ENCODE data around the gene SLC39A12. TPM values are rescaled to one million over a fixed set of nuclear protein-coding genes. Genes with fewer than 3 reads are reported as not detected.

The SLC39A12 gene
- total RNA-seq, 2 experiments from 2014 or later, result not detected

DNA sequence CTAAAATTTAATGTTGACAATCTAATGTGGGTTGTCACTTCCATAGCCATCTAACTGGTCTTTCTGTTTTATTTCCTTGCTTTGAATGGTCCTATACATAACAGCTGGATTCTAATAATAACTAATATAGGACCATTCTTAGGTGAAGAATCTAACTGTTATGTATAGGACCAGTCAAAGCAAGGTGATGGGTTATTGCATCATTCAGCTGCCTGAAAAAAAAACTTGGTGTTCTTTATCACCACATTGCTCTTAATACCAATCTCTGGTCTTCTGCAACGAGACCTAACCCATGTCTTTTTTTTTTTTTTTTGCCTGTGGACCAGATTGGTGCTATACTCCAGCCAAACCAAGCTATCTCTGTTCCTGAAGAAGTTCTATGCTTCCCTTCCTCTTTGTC lies 45.7 kb upstream of the SLC39A12 start:
- Histone ChIP-seq H3K27ac (ENCODE audit: low read depth in 1 of 2, low read length in 2 of 2) (no peak overlapping the region), H3K4me1 (ENCODE audit: insufficient read depth, low read length) (no peaks in the 10 kb centered on the region), H3K9me3 (ENCODE audit: control insufficient read depth in 1 of 2, insufficient read depth in 1 of 2, low read length in 2 of 2) (no peaks in the 10 kb centered on the region), H3K4me3 (ENCODE audit: low read length) (no peak overlapping the region), H3K36me3 (ENCODE audit: insufficient read depth, low read length) (no peaks in the 10 kb centered on the region), H3K27me3 (ENCODE audit: control insufficient read depth in 1 of 2, insufficient read depth in 2 of 2, low read length in 2 of 2) (no peaks in the 10 kb centered on the region)
- intact Hi-C loops (cut with DNase I, micrococcal nuclease), result no loop called here
- TF ChIP-seq, protein P1, sequence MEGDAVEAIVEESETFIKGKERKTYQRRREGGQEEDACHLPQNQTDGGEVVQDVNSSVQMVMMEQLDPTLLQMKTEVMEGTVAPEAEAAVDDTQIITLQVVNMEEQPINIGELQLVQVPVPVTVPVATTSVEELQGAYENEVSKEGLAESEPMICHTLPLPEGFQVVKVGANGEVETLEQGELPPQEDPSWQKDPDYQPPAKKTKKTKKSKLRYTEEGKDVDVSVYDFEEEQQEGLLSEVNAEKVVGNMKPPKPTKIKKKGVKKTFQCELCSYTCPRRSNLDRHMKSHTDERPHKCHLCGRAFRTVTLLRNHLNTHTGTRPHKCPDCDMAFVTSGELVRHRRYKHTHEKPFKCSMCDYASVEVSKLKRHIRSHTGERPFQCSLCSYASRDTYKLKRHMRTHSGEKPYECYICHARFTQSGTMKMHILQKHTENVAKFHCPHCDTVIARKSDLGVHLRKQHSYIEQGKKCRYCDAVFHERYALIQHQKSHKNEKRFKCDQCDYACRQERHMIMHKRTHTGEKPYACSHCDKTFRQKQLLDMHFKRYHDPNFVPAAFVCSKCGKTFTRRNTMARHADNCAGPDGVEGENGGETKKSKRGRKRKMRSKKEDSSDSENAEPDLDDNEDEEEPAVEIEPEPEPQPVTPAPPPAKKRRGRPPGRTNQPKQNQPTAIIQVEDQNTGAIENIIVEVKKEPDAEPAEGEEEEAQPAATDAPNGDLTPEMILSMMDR (IDR thresholded peaks at IDR 0.05), result no peak
- Mint-ChIP-seq H3K4me3 (no peak overlapping the region), H3K27me3 (peaks cover 7% of the 10 kb centered on the region), H3K36me3 (ENCODE audit: low read depth) (no peaks in the 10 kb centered on the region), H3K27ac (no peak overlapping the region), H3K4me1 (ENCODE audit: low read depth) (no peaks in the 10 kb centered on the region), H3K9me3 (no peaks in the 10 kb centered on the region)
- no peak for ATAC-seq (ENCODE audit: poor library complexity)
- no peak for DNase-seq
- ChIA-PET POLR2A (no interaction called here), CTCF (interaction anchor here (0.7 kb wide), 1 partner anchor 82 kb away, joined by 6 read pairs; no protein-coding TSS in a partner anchor)

DNA sequence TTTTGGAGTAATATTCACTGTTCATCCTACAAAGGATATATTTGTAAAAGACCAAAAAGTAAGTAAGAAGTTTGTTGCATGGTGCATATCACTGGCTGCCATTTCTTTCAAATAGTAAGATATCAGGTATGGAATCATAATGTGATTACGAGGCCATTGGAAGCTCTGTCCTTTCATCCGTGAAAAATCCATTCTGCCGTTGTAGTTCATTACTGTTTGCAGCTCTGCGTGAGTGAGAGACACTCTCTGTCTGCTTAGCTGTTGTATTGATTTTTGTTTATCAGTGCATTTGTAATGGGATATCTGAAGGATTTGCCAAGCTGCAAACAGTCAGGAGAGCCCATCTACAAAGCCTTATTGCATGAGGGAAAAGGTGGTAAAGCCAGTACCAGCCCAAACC lies 44.1 kb upstream of the SLC39A12 start:
- H3K4me3 Mint-ChIP-seq, result no peak overlapping the region
- TF ChIP-seq, protein P1 (IDR thresholded peaks at IDR 0.05), result no peak

DNA sequence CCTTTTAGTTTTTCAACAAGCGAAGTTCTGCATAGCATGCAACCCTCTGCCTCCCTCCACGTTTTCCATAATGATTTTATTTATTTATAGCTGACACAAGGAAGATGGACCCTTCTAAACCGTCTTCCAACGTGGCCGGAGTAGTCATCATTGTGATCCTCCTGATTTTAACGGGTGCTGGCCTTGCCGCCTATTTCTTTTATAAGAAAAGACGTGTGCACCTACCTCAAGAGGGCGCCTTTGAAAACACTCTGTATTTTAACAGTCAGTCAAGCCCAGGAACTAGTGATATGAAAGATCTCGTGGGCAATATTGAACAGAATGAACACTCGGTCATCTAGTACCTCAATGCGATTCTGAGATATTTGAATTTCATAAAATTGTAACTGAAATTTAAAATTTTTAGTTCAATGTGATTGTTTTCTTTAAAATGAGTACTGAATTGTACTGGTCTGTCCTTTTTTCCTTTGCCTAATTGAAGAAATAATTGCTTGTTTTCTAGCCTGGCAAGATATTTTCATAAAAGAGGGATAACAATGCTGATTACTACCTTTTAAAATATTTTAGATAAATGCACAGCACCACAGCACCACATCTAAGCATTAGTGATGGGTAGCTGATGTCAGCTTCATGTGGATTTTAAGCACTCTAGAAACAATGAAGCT lies 41.5 kb upstream of the SLC39A12 start:
- CTCF ChIA-PET, result no interaction called here
- no peak for ATAC-seq (ENCODE audit: poor library complexity)

More for the DNA sequence above, 44.1 kb upstream of the SLC39A12 start:
- CTCF ChIA-PET, result no interaction called here
- intact Hi-C loops (cut with DNase I, micrococcal nuclease), result no loop called here
- no peak overlapping the region for H3K4me3 ChIP-seq (ENCODE audit: low read length)
- H3K4me1 ChIP-seq (ENCODE audit: insufficient read depth, low read length), result no peaks in the 10 kb centered on the region
- ATAC-seq (ENCODE audit: poor library complexity), result no peak
- H3K9me3 Mint-ChIP-seq, result no peaks in the 10 kb centered on the region
- no peaks in the 10 kb centered on the region for H3K36me3 ChIP-seq (ENCODE audit: insufficient read depth, low read length)
- no peak overlapping the region for H3K27ac Mint-ChIP-seq
- no peaks in the 10 kb centered on the region for H3K36me3 Mint-ChIP-seq (ENCODE audit: low read depth)
- no peaks in the 10 kb centered on the region for H3K9me3 ChIP-seq (ENCODE audit: control insufficient read depth in 1 of 2, insufficient read depth in 1 of 2, low read length in 2 of 2)
- DNase-seq, result no peak
- peaks cover 7% of the 10 kb centered on the region for H3K27me3 Mint-ChIP-seq
- no peaks in the 10 kb centered on the region for H3K27me3 ChIP-seq (ENCODE audit: control insufficient read depth in 1 of 2, insufficient read depth in 2 of 2, low read length in 2 of 2)
- H3K27ac ChIP-seq (ENCODE audit: low read depth in 1 of 2, low read length in 2 of 2), result no peak overlapping the region
- POLR2A ChIA-PET, result no interaction called here
- H3K4me1 Mint-ChIP-seq (ENCODE audit: low read depth), result no peaks in the 10 kb centered on the region

More for the DNA sequence above, 41.5 kb upstream of the SLC39A12 start:
- H3K36me3 Mint-ChIP-seq (ENCODE audit: low read depth), result no peaks in the 10 kb centered on the region
- H3K36me3 ChIP-seq (ENCODE audit: insufficient read depth, low read length), result no peaks in the 10 kb centered on the region
- no peak overlapping the region for H3K27ac ChIP-seq (ENCODE audit: low read depth in 1 of 2, low read length in 2 of 2)
- peaks cover 7% of the 10 kb centered on the region for H3K27me3 Mint-ChIP-seq
- POLR2A ChIA-PET, result no interaction called here
- no peaks in the 10 kb centered on the region for H3K27me3 ChIP-seq (ENCODE audit: control insufficient read depth in 1 of 2, insufficient read depth in 2 of 2, low read length in 2 of 2)
- no peaks in the 10 kb centered on the region for H3K9me3 ChIP-seq (ENCODE audit: control insufficient read depth in 1 of 2, insufficient read depth in 1 of 2, low read length in 2 of 2)
- intact Hi-C loops (cut with DNase I, micrococcal nuclease), result no loop called here
- no peaks in the 10 kb centered on the region for H3K4me1 Mint-ChIP-seq (ENCODE audit: low read depth)
- no peaks in the 10 kb centered on the region for H3K4me1 ChIP-seq (ENCODE audit: insufficient read depth, low read length)
- no peak overlapping the region for H3K4me3 Mint-ChIP-seq
- H3K9me3 Mint-ChIP-seq, result peaks cover 3% of the 10 kb centered on the region
- TF ChIP-seq, protein P1 (IDR thresholded peaks at IDR 0.05), result no peak
- H3K4me3 ChIP-seq (ENCODE audit: low read length), result no peak overlapping the region
- no peak overlapping the region for H3K27ac Mint-ChIP-seq
- peak in 2 of 14 experiments; percentile 6 to 17 for DNase-seq

All from CD4-positive, alpha-beta T cell (primary cell).